K562 (cell line): ENCODE data around the gene CUX1.

ENCODE experiments used
- ARID3A ChIP-seq: IDR thresholded peaks from 2 replicates; pipeline ENCODE4 v1.6.1; 2012; ENCODE audit warnings: low read depth, low read length, improper control_type of control experiment, borderline replicate concordance
- BRF1 ChIP-seq: IDR thresholded peaks from 3 replicates; pipeline ENCODE4 v1.6.1; 2011; ENCODE audit warnings: borderline replicate concordance, mild to moderate bottlenecking; ENCODE audit not compliant: insufficient read length; ENCODE audit errors: extremely low read depth
- CTCF ChIP-seq, 3 experiments: IDR thresholded peaks in 2 of 3; conservative IDR thresholded peaks in 1 of 3; 2 replicates each; pipeline ENCODE4 v1.5.1; 2011 to 2012; ENCODE audit warnings: low read length in 3 of 3, mild to moderate bottlenecking in 3 of 3, control low read depth in 2 of 3, improper control_type of control experiment in 1 of 3, inconsistent platforms in 1 of 3, low read depth in 1 of 3, mixed read lengths in 1 of 3, moderate library complexity in 1 of 3; ENCODE audit not compliant: insufficient read depth in 2 of 3
- EP300 ChIP-seq: IDR thresholded peaks from 2 replicates; pipeline ENCODE4 v1.6.1; 2012; ENCODE audit warnings: low read length, improper control_type of control experiment
- JUN ChIP-seq, 2 experiments: sonication (generic) in 1 of 2; formaldehyde crosslinking in 1 of 2; IDR thresholded peaks; 2 replicates each; pipeline versions ENCODE4 v1.6.1 to v1.8.0; 2012 to 2022; ENCODE audit warnings: borderline replicate concordance in 2 of 2, mild to moderate bottlenecking in 2 of 2, improper control_type of control experiment in 1 of 2, low read depth in 1 of 2, low read length in 1 of 2, missing genetic modification reagents in 1 of 2
- TAF1 ChIP-seq: IDR thresholded peaks from 2 replicates; pipeline ENCODE4 v1.6.1; 2011; ENCODE audit warnings: mild to moderate bottlenecking, low read length, moderate library complexity; ENCODE audit not compliant: insufficient read depth, control insufficient read depth, severe bottlenecking; ENCODE audit errors: extremely low read depth
- TCF7 ChIP-seq: sonication (generic); IDR thresholded peaks from 2 replicates; pipeline ENCODE4 v1.6.1; 2016; ENCODE audit warnings: antibody characterized with exemption, borderline replicate concordance
- ZNF280B ChIP-seq: fragments of 250-450 bp; sonication (Bioruptor Pico); IDR thresholded peaks from 2 replicates; pipeline ENCODE4 v1.5.1; 2021; ENCODE audit warnings: mild to moderate bottlenecking
- ZNF444 ChIP-seq: fragments of 250-450 bp; sonication (Bioruptor Pico); IDR thresholded peaks from 2 replicates; pipeline ENCODE4 v1.4.0; 2020; ENCODE audit warnings: mild to moderate bottlenecking, moderate library complexity

- TF ChIP-seq EP300 (no peak), ARID3A (no peak), CTCF (IDR thresholded peaks at IDR 0.05 in 2 of 3, conservative IDR thresholded peaks at IDR 0.05 in 1 of 3; ENCODE audit: insufficient read depth in 2 of 3, low read depth in 1 of 3, low read length in 3 of 3) (no peak), BRF1 (no peak), TCF7 (no peak), ZNF280B (no peak), ZNF444 (CRISPR knock-in tag) (no peak), JUN (IDR thresholded peaks at IDR 0.05; ENCODE audit: borderline replicate concordance, low read depth, low read length) (no peak), JUN (CRISPR knock-in tag; IDR thresholded peaks at IDR 0.05; ENCODE audit: borderline replicate concordance) (no peak), TAF1 (no peak)
Observed at GRCh38 chr7:101782476-101782875, 35.0 kb upstream of the CUX1 start.
